ENCODE data around the gene CTNND2. TPM values are rescaled to one million over a fixed set of nuclear protein-coding genes. Genes with fewer than 3 reads are reported as not detected.

Gene CTNND2
- total and polyA plus RNA-seq, 9 of the 15 experiments (the other 6 are each of a cell fraction or from before 2014, with no cell fraction given): 0.03 to 0.35 TPM; not detected in 7

- TF ChIP-seq FOXO4 (CRISPR knock-in tag; IDR thresholded peaks at IDR 0.05) (no peak), OTX1 (CRISPR knock-in tag; IDR thresholded peaks at IDR 0.05) (no peak), CHD1 (IDR thresholded peaks at IDR 0.05; ENCODE audit: low read length) (no peak)
These were observed 516.9 kb downstream of the CTNND2 start (continued) for GRCh38 chr5:11387382-11387781.

- 0% methylated on average over 2 of the region's 2 CpGs for WGBS (ENCODE audit: insufficient coverage, low coverage, missing lambda C conversion rate)
- peaks cover 0 to 4% of the 10 kb centered on the region in 2 experiments; a peak in 1 of 5 replicates for H3K4me1 ChIP-seq (replicated peaks in 1 of 2; ENCODE audit: control insufficient read depth in 2 of 2, insufficient read depth in 2 of 2, low read length in 2 of 2)
- ATAC-seq: no peak
- H3K36me3 ChIP-seq (ENCODE audit: control insufficient read depth, insufficient read depth, low read length): no peaks in the 10 kb centered on the region
- no peak for FAIRE-seq
- H3K4me2 ChIP-seq (ENCODE audit: insufficient read depth, low read length): no peak overlapping the region
- H2AFZ ChIP-seq (ENCODE audit: low read depth, low read length): no peak overlapping the region
- DNase-seq (ENCODE audit: extremely low read depth in 1 of 4, low spot score in 3 of 4): no peak
- no peaks in the 10 kb centered on the region for H4K20me1 ChIP-seq (replicated peaks; ENCODE audit: control insufficient read depth, insufficient read depth, low read length)
- no peak overlapping the region for H3K27ac ChIP-seq (ENCODE audit: extremely low read depth, low read depth, low read length)
- BruUV-seq (replicated peaks): no TSS peak
- H3K27me3 ChIP-seq (ENCODE audit: control insufficient read depth in 2 of 2, insufficient read depth in 2 of 2, low read length in 2 of 2): peaks cover 0 to 5% of the 10 kb centered on the region in 2 experiments; a peak in 1 of 5 replicates
- no peak for TF ChIP-seq ZSCAN29 (IDR thresholded peaks at IDR 0.05)
- TF ChIP-seq MTA1 (IDR thresholded peaks at IDR 0.05; ENCODE audit: borderline replicate concordance): no peak
- no peak for TF ChIP-seq USF2 (CRISPR knock-in tag; IDR thresholded peaks at IDR 0.05)
- no peak for TF ChIP-seq ZNF785 (CRISPR knock-in tag; IDR thresholded peaks at IDR 0.05)
- no peak for TF ChIP-seq TCF7 (IDR thresholded peaks at IDR 0.05; ENCODE audit: borderline replicate concordance)
- no peak for TF ChIP-seq HDAC8 (tag; IDR thresholded peaks at IDR 0.05)
- no peak for TF ChIP-seq ZEB2 (IDR thresholded peaks at IDR 0.05)
- no peak for TF ChIP-seq SMARCC2 (IDR thresholded peaks at IDR 0.05; ENCODE audit: low read depth)
- no peak for TF ChIP-seq RBM25 (IDR thresholded peaks at IDR 0.05; ENCODE audit: low read depth, low read length, severe bottlenecking)
- no peak for TF ChIP-seq SRSF3 (IDR thresholded peaks at IDR 0.05; ENCODE audit: insufficient read depth, low read length)
- TF ChIP-seq RCOR1 (IDR thresholded peaks at IDR 0.05; ENCODE audit: borderline replicate concordance in 1 of 2, low read depth in 2 of 2, low read length in 2 of 2): no peak
- no peak for TF ChIP-seq BDP1 (IDR thresholded peaks at IDR 0.05; ENCODE audit: insufficient read depth, insufficient read length)
- TF ChIP-seq E2F5 (CRISPR knock-in tag; IDR thresholded peaks at IDR 0.05): no peak
- POLR2A ChIA-PET: no interaction called here
- no peaks in the 10 kb centered on the region for H3K9me3 ChIP-seq (replicated peaks; ENCODE audit: control insufficient read depth, insufficient read depth, low read depth, low read length)
- no peaks in the 10 kb centered on the region for H3K79me2 ChIP-seq (ENCODE audit: control insufficient read depth, insufficient read depth, low read length)
- no peak overlapping the region for H3K4me3 ChIP-seq
- H3K9ac ChIP-seq (ENCODE audit: insufficient read depth in 1 of 2, low read depth in 2 of 2, low read length in 2 of 2): no peak overlapping the region
- CTCF ChIA-PET (ENCODE audit: low intra/inter-chr PET ratio): no interaction called here
- intact Hi-C loops (cut with micrococcal nuclease) (no loop called here), in situ Hi-C loops (cut with MboI) (no loop called here)
- H3K9me1 ChIP-seq (ENCODE audit: control insufficient read depth, insufficient read depth, low read length): no peaks in the 10 kb centered on the region
These were observed 517.8 kb downstream of the CTNND2 start for GRCh38 chr5:11386398-11386797.

Measured in K562 (cell line).